HCT116 (cell line): Measurements from ENCODE around the gene YTHDF1. TPM values are rescaled to one million over a fixed set of nuclear protein-coding genes. Genes with fewer than 3 reads are reported as not detected.

Experiments
- ATAC-seq: fragments of 200-7000 bp; cut with Tn5 transposase; 2 replicates; pipeline ENCODE4 v1.9.1; 2020; ENCODE audit warnings: mild to moderate bottlenecking, moderate library complexity
- BruUV-seq: library from RNA; stranded (reverse); fragments of 400-500 nt; replicated peaks from 2 replicates; lab custom pipeline; 2021; lab: Mats Ljungman, UMichigan
- CTCF ChIA-PET: fragments of 300-600 bp; sonication (Branson Sonifier 250); formaldehyde crosslinking; loops from one replicate; lab custom pipeline; 2021; ENCODE audit warnings: antibody characterized with exemption; lab: Charles Lee
- POLR2A ChIA-PET: fragments of 300-600, 350-600 bp; sonication (Branson Sonifier 250); formaldehyde crosslinking; loops from one replicate; lab custom pipeline; 2021; ENCODE audit warnings: antibody characterized with exemption; lab: Charles Lee
- RAD21 ChIA-PET, 2 experiments: fragments of 300-600 bp; sonication (Branson Sonifier 250); formaldehyde crosslinking; loops; one replicate each; lab custom pipeline; 2023; ENCODE audit warnings: low total read pairs in 2 of 2; ENCODE audit not compliant: uncharacterized antibody in 2 of 2, unreplicated experiment in 2 of 2, low non-redundant PET in 1 of 2; lab: Charles Lee
- DNase-seq: peaks from one replicate; pipeline ENCODE4 v3.0.0-alpha.2; 2010; ENCODE audit warnings: low read depth, low spot score
- H2AFZ ChIP-seq: fragments of 200-600 bp; shearing (Covaris generic), sonication (generic); 2 replicates; pipeline ENCODE4 v1.6.1; 2017; ENCODE audit warnings: low read depth, mixed run types, mixed read lengths, antibody characterized with exemption, low read length; ENCODE audit not compliant: poor library complexity, severe bottlenecking
- H3K27ac ChIP-seq: 2 replicates; pipeline ENCODE4 v1.5.1; 2012; ENCODE audit warnings: low read depth, low read length
- H3K27me3 ChIP-seq: fragments of 200-600 bp; sonication (generic); 2 replicates; pipeline ENCODE4 v1.6.1; 2016; ENCODE audit warnings: mixed run types, low read length, mixed read lengths; ENCODE audit not compliant: insufficient read depth
- H3K36me3 ChIP-seq, 2 experiments: fragments of 200-500 bp in 1 of 2; fragments of 200-600 bp in 1 of 2; sonication (Bioruptor generic) in 1 of 2; sonication (generic) in 1 of 2; 2 replicates each; pipeline versions ENCODE4 v1.5.1 to v1.6.1; 2014 to 2016; ENCODE audit warnings: low read length in 2 of 2, inconsistent platforms in 1 of 2, mixed read lengths in 1 of 2, mixed run types in 1 of 2; ENCODE audit not compliant: insufficient read depth in 2 of 2, control insufficient read depth in 1 of 2
- H3K4me1 ChIP-seq, 2 experiments: fragments of 200-600 bp in 1 of 2; sonication (generic) in 1 of 2; 2 replicates each; pipeline versions ENCODE4 v1.5.1 to v1.6.1; 2012 to 2017; ENCODE audit warnings: low read length in 2 of 2, inconsistent platforms in 1 of 2, mild to moderate bottlenecking in 1 of 2, mixed read lengths in 1 of 2, mixed run types in 1 of 2, moderate library complexity in 1 of 2; ENCODE audit not compliant: insufficient read depth in 2 of 2, control insufficient read depth in 1 of 2
- H3K4me2 ChIP-seq: fragments of 200-600 bp; sonication (generic); 2 replicates; pipeline ENCODE4 v1.6.1; 2017; ENCODE audit warnings: mixed run types, low read length, mixed read lengths
- H3K4me3 ChIP-seq, 2 experiments: fragments of 200-600 bp in 1 of 2; sonication (generic) in 1 of 2; replicated peaks in 1 of 2; 2 replicates each; pipeline ENCODE4 v1.5.1; 2011 to 2016; ENCODE audit warnings: low read length in 2 of 2, control low read depth in 1 of 2, low read depth in 1 of 2, mild to moderate bottlenecking in 1 of 2, mixed read lengths in 1 of 2, mixed run types in 1 of 2
- H3K79me2 ChIP-seq: fragments of 200-600 bp; sonication (generic); 2 replicates; pipeline ENCODE4 v1.6.1; 2017; ENCODE audit warnings: mild to moderate bottlenecking, mixed run types, low read length, moderate library complexity, mixed read lengths; ENCODE audit not compliant: insufficient read depth
- H3K9ac ChIP-seq: fragments of 200-600 bp; sonication (generic); 2 replicates; pipeline ENCODE4 v1.6.1; 2016; ENCODE audit warnings: low read length, mixed read lengths
- H3K9me2 ChIP-seq: fragments of 200-600 bp; sonication (generic), shearing (Covaris generic); 2 replicates; pipeline ENCODE4 v1.6.1; 2017; ENCODE audit warnings: mixed run types, mild to moderate bottlenecking, moderate library complexity; ENCODE audit not compliant: insufficient read depth
- H3K9me3 ChIP-seq, 2 experiments: fragments of 200-500 bp in 1 of 2; fragments of 200-600 bp in 1 of 2; sonication (Bioruptor generic) in 1 of 2; sonication (generic) in 1 of 2; 2 replicates each; pipeline ENCODE4 v1.6.1; 2014 to 2017; ENCODE audit warnings: low read length in 2 of 2, mixed read lengths in 2 of 2, inconsistent platforms in 1 of 2, low read depth in 1 of 2, mild to moderate bottlenecking in 1 of 2, mixed run types in 1 of 2, moderate library complexity in 1 of 2; ENCODE audit not compliant: control insufficient read depth in 1 of 2, insufficient read depth in 1 of 2
- H4K20me1 ChIP-seq: fragments of 200-600 bp; sonication (generic), shearing (Covaris generic); 2 replicates; pipeline ENCODE4 v1.6.1; 2017; ENCODE audit warnings: mixed run types, mild to moderate bottlenecking, moderate library complexity; ENCODE audit not compliant: insufficient read depth
- CTCF ChIP-seq, 3 experiments: fragments of 200-600 bp in 1 of 3; sonication (generic) in 1 of 3; IDR thresholded peaks in 2 of 3; conservative IDR thresholded peaks in 1 of 3; 2 replicates each; pipeline ENCODE4 v1.5.1; 2012 to 2017; ENCODE audit warnings: low read depth in 2 of 3, low read length in 2 of 3, antibody characterized with exemption in 1 of 3, borderline replicate concordance in 1 of 3, control low read depth in 1 of 3, mild to moderate bottlenecking in 1 of 3, mixed read lengths in 1 of 3, mixed run types in 1 of 3, moderate library complexity in 1 of 3; ENCODE audit not compliant: insufficient read depth in 1 of 3
- EGR1 ChIP-seq: IDR thresholded peaks from 2 replicates; pipeline ENCODE4 v1.6.1; 2012; ENCODE audit warnings: low read depth
- EZH2phosphoT487 ChIP-seq: fragments of 200-600 bp; IDR thresholded peaks from 2 replicates; pipeline ENCODE4 v1.6.1; 2018; ENCODE audit warnings: antibody characterized with exemption, borderline replicate concordance
- FOSL1 ChIP-seq: IDR thresholded peaks from 2 replicates; pipeline ENCODE4 v1.6.1; 2012; ENCODE audit warnings: low read depth
- JUND ChIP-seq: IDR thresholded peaks from 2 replicates; pipeline ENCODE4 v1.6.1; 2012
- POLR2A ChIP-seq: IDR thresholded peaks from 2 replicates; pipeline ENCODE4 v1.7.0; 2011; ENCODE audit warnings: borderline replicate concordance; ENCODE audit not compliant: insufficient read depth, insufficient read length; ENCODE audit errors: extremely low read depth
- POLR2AphosphoS5 ChIP-seq: IDR thresholded peaks from 2 replicates; pipeline ENCODE4 v1.6.1; 2011; ENCODE audit warnings: mild to moderate bottlenecking, low read depth, low read length, moderate library complexity
- REST ChIP-seq: IDR thresholded peaks from 2 replicates; pipeline ENCODE4 v1.6.1; 2012; ENCODE audit warnings: low read depth
- SP1 ChIP-seq: IDR thresholded peaks from 2 replicates; pipeline ENCODE4 v1.6.1; 2012; ENCODE audit warnings: low read depth
- SRF ChIP-seq: IDR thresholded peaks from 2 replicates; pipeline ENCODE4 v1.6.1; 2012; ENCODE audit warnings: low read depth
- TCF7L2 ChIP-seq: IDR thresholded peaks from 2 replicates; pipeline ENCODE4 v1.7.0; 2011; ENCODE audit warnings: borderline replicate concordance, inconsistent platforms; ENCODE audit not compliant: insufficient read depth, insufficient read length; ENCODE audit errors: extremely low read depth
- YY1 ChIP-seq: IDR thresholded peaks from 2 replicates; pipeline ENCODE4 v1.6.1; 2011; ENCODE audit warnings: low read length, low read depth, moderate library complexity, mild to moderate bottlenecking; ENCODE audit not compliant: insufficient replicate concordance; ENCODE audit errors: extremely low read depth
- ZBTB33 ChIP-seq: IDR thresholded peaks from 2 replicates; pipeline ENCODE4 v1.6.1; 2011; ENCODE audit warnings: mild to moderate bottlenecking, low read length, moderate library complexity; ENCODE audit not compliant: insufficient replicate concordance; ENCODE audit errors: extremely low read depth
- ZFX ChIP-seq: fragments of 450-650 bp; IDR thresholded peaks from 2 replicates; pipeline ENCODE4 v1.6.1; 2017
- ZNF274 ChIP-seq: fragments of 200-500 bp; sonication (Bioruptor generic); IDR thresholded peaks from 2 replicates; pipeline ENCODE4 v1.6.1; 2014; ENCODE audit warnings: mild to moderate bottlenecking, low read depth, low read length, inconsistent platforms
- intact Hi-C: fragments of 100-400 bp; cut with micrococcal nuclease; formaldehyde crosslinking; loops from 2 replicates; pipeline ENCODE4 v1.10.0; 2022
- total RNA-seq: library from RNA; stranded (reverse); gene quantifications from one replicate; pipeline ENCODE4 v1.2.1, GENCODE V29; 2021; ENCODE audit not compliant: unreplicated experiment

Gene YTHDF1
- total RNA-seq, 1 experiment from 2014 or later, result 42.8 TPM

GRCh38 chr20:63249891-63250290 lies 34.0 kb upstream of the YTHDF1 start:
- ATAC-seq (no peak), DNase-seq (no peak)
- H3K9me3 ChIP-seq, result no peaks in the 10 kb centered on the region
- no peaks in the 10 kb centered on the region for H3K27me3 ChIP-seq
- H3K36me3 ChIP-seq, result no peaks in the 10 kb centered on the region
- POLR2A ChIA-PET, result no interaction called here
- intact Hi-C loops, result no loop called here
- CTCF ChIA-PET, result interaction anchor here (1.1 kb wide), 1 partner anchor 25 kb away, joined by 3 read pairs; no protein-coding TSS in a partner anchor
- no peak overlapping the region for H2AFZ ChIP-seq
- no TSS peak for BruUV-seq
- H3K4me1 ChIP-seq, result no peaks in the 10 kb centered on the region
- TF ChIP-seq SP1 (no peak), ZNF274 (no peak), POLR2A (no peak), SRF (no peak), JUND (no peak), YY1 (no peak), EZH2phosphoT487 (no peak), FOSL1 (no peak), CTCF (IDR thresholded peaks at IDR 0.05 in 2 of 3, conservative IDR thresholded peaks at IDR 0.05 in 1 of 3; ENCODE audit: borderline replicate concordance in 1 of 3, insufficient read depth in 1 of 3, low read depth in 2 of 3, low read length in 2 of 3) (no peak), ZFX (no peak), POLR2AphosphoS5 (no peak), REST (no peak), ZBTB33 (no peak), TCF7L2 (no peak), EGR1 (no peak)
- no peaks in the 10 kb centered on the region for H3K79me2 ChIP-seq
- H3K9me2 ChIP-seq, result no peaks in the 10 kb centered on the region
- no peak overlapping the region for H3K27ac ChIP-seq
- RAD21 ChIA-PET, result no interaction called here
- no peak overlapping the region for H3K4me3 ChIP-seq
- H4K20me1 ChIP-seq, result no peaks in the 10 kb centered on the region
- no peak overlapping the region for H3K9ac ChIP-seq
- H3K4me2 ChIP-seq, result no peak overlapping the region
